Measurements from ENCODE around the gene REC8.
"Not testable (repeated sequence)": the region's sequence is repeated elsewhere in the genome, so short reads cannot be mapped to it uniquely, and the experiment has no call there.

Gene REC8

DNA sequence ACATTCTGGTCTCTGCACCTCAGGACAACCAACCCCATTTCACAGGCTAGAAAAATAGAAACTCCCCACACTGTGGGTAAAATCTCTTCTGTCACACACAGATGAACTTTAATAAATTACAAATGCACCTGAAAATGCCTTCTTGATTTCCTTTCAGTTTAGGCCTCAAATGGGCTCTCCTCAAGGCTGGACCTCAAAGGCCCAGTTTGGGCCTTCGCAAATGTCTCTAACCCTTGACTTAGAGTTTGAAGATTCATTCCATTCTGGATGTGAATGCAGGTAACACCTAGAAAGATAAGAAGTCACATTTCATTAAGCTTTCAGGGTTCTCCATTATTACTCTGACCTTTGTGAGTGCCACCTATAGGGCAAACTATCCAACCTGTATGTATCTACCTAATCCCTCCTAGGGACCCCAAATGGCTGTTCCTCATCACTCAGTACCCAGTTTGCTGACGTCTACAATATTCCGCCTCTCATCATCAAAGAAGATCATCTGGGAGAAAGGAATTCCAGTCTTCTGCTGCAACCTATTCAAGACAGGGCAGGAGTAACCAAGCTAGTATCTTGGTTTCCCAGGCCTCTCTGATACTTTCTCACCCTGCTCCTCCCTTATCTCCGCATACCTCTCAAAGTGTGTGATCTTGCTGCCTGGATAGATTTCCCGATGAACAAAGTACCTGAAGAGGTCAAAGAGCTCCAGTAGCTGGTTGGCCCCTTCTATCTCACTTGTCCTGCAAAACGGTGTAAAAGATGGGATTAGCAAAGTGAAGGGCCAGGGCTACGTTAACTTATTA lies 42.2 kb downstream of the REC8 start:
- Mint-ChIP-seq H3K27ac (peak overlapping the region; percentile 98), H3K36me3 (peaks cover 86% of the 10 kb centered on the region), H3K9me3 (no peaks in the 10 kb centered on the region), H3K4me1 (peaks cover 63% of the 10 kb centered on the region), H3K4me3 (peak overlapping the region; percentile 91)
- ATAC-seq = no peak
- DNase-seq (ENCODE audit: low spot score in 2 of 2) = no peak

- peak within 1 kb of the TSS; percentile 98 for H3K27ac Mint-ChIP-seq
- peaks cover 55% of the 10 kb centered on the region for H3K4me1 Mint-ChIP-seq
- H3K36me3 Mint-ChIP-seq = peaks cover 69% of the 10 kb centered on the region
- peak within 1 kb of the TSS; percentile 91 for H3K4me3 Mint-ChIP-seq
- peak; percentile 83 for ATAC-seq
- peak; percentile 69 to 90 for DNase-seq (ENCODE audit: low spot score in 2 of 2)
- H3K9me3 Mint-ChIP-seq = no peaks in the 10 kb centered on the region
Measured at GRCh38 chr14:24215495-24216344, 43.8 kb downstream of the REC8 start, which contains the start of gene MDP1. Gene MDP1 (minus strand): TSS chr14:24216066. CDS start chr14:24215955, 111 bp downstream.

GRCh38 chr14:24216345-24216699 lies 44.4 kb downstream of the REC8 start:
- no peaks in the 10 kb centered on the region for H3K9me3 Mint-ChIP-seq
- no peak for DNase-seq (ENCODE audit: low spot score in 2 of 2)
- no peak for ATAC-seq
- H3K4me3 Mint-ChIP-seq = peak overlapping the region; percentile 91
- peaks cover 63% of the 10 kb centered on the region for H3K36me3 Mint-ChIP-seq
- peak overlapping the region; percentile 98 for H3K27ac Mint-ChIP-seq
- H3K4me1 Mint-ChIP-seq = peaks cover 50% of the 10 kb centered on the region

- not testable (repeated sequence) for H3K9me3 Mint-ChIP-seq; ATAC-seq; DNase-seq (ENCODE audit: low spot score in 2 of 2); H3K4me3 Mint-ChIP-seq
- H3K4me1 Mint-ChIP-seq = peaks cover 45% of the 10 kb centered on the region
- peak overlapping the region; percentile 98 for H3K27ac Mint-ChIP-seq
- H3K36me3 Mint-ChIP-seq = peaks cover 58% of the 10 kb centered on the region
Measured at GRCh38 chr14:24216876-24217275, 45.0 kb downstream of the REC8 start.

DNA sequence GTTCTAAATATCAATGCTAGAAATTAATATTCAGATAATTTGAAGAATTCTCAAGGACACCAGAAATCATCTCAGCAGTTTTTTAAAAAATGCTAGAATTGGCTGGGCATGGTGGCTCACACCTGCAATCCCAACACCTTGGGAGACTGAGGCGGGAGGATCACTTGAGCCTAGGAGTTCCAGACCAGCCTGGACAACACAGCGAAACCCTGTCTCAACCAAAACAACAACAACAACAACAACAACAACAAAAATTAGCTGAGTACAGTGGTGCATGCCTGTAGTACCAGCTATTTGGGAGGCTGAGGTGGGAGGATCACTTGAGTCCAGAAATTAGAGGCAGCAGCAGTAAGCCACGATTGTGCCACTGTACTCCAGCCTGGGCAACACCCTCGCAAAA lies 47.2 kb downstream of the REC8 start:
- DNase-seq (ENCODE audit: low spot score in 2 of 2) = no peak
- peaks cover 25% of the 10 kb centered on the region for H3K4me1 Mint-ChIP-seq
- no peaks in the 10 kb centered on the region for H3K9me3 Mint-ChIP-seq
- H3K4me3 Mint-ChIP-seq = no peak overlapping the region
- peaks cover 39% of the 10 kb centered on the region for H3K36me3 Mint-ChIP-seq
- no peak for ATAC-seq
- no peak overlapping the region for H3K27ac Mint-ChIP-seq

- Mint-ChIP-seq H3K4me3 (no peak overlapping the region), H3K4me1 (peaks cover 24% of the 10 kb centered on the region), H3K27ac (no peak overlapping the region), H3K36me3 (peaks cover 39% of the 10 kb centered on the region), H3K9me3 (no peaks in the 10 kb centered on the region)
- no peak for DNase-seq (ENCODE audit: low spot score in 2 of 2)
- no peak for ATAC-seq
Measured at GRCh38 chr14:24219521-24219920, 47.6 kb downstream of the REC8 start.

GRCh38 chr14:24222987-24223386 lies 51.1 kb downstream of the REC8 start:
- peaks cover 36% of the 10 kb centered on the region for H3K36me3 Mint-ChIP-seq
- H3K9me3 Mint-ChIP-seq; ATAC-seq; DNase-seq (ENCODE audit: low spot score in 2 of 2); H3K4me3 Mint-ChIP-seq; H3K27ac Mint-ChIP-seq: not testable (repeated sequence)
- H3K4me1 Mint-ChIP-seq = peaks cover 14% of the 10 kb centered on the region

DNA sequence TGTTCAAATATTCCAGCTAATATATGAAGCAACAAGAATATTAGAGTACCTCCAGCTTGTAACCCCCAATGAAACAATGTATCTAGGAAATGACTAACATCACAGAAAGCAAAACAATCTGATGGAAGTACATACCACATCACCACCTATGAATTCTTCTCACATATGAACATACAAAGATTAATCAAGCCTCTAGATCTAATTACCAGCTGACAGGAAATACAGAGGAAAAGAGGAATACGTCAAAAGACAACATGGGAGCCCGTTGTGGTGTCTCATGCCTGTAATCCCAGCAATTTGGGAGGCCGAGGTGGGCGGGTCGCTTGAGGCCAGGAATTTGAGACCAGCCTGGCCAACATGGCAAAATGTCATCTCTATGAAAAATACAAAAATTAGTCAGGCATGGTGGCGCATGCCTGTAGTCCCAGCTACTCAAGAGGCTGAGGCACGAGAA lies 52.8 kb downstream of the REC8 start:
- DNase-seq (ENCODE audit: low spot score in 2 of 2) (no peak), ATAC-seq (no peak)
- Mint-ChIP-seq H3K36me3 (peaks cover 50% of the 10 kb centered on the region), H3K9me3 (no peaks in the 10 kb centered on the region), H3K4me1 (peaks cover 14% of the 10 kb centered on the region), H3K4me3 (no peak overlapping the region), H3K27ac (peak overlapping the region; percentile 14)

DNA sequence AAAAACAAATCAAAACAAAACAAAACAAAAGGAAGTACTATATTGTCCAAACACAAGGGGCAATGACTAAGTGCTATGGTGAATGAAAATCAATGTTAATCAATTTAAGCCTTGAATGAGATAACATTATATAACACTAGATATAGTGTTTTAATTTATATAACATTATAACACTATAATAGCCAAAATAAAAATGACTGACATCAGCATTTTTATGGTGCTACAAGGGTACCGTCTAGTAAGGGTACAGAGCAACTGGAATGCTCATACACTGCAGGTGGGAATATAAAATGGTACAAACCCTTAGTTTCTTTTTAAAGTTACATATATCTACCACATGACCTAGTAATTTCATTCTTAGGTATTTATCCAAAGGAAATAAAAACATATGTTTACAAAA lies 54.6 kb downstream of the REC8 start:
- H3K9me3 Mint-ChIP-seq = no peaks in the 10 kb centered on the region
- DNase-seq (ENCODE audit: low spot score in 2 of 2) (no peak), ATAC-seq (no peak)
- H3K27ac Mint-ChIP-seq = no peak overlapping the region
- H3K36me3 Mint-ChIP-seq = peaks cover 66% of the 10 kb centered on the region
- no peak overlapping the region for H3K4me3 Mint-ChIP-seq
- peaks cover 14% of the 10 kb centered on the region for H3K4me1 Mint-ChIP-seq

- H3K9me3 Mint-ChIP-seq = no peaks in the 10 kb centered on the region
- no peak for ATAC-seq
Measured at GRCh38 chr14:24228902-24229301, 57.0 kb downstream of the REC8 start.

More at GRCh38 chr14:24228902-24229301, 57.0 kb downstream of the REC8 start:
- DNase-seq (ENCODE audit: low spot score in 2 of 2) = no peak
- H3K4me3 Mint-ChIP-seq = no peak overlapping the region
- peaks cover 20% of the 10 kb centered on the region for H3K4me1 Mint-ChIP-seq
- peak overlapping the region; percentile 20 for H3K27ac Mint-ChIP-seq
- peaks cover 72% of the 10 kb centered on the region for H3K36me3 Mint-ChIP-seq
